Renal cortical epithelial cell (primary cell): Measurements from ENCODE around the gene CUL1. TPM values are rescaled to one million over a fixed set of nuclear protein-coding genes. Genes with fewer than 3 reads are reported as not detected.

Experiments used
- DNase-seq: peaks from one replicate; pipeline ENCODE4 v3.0.0-alpha.2; 2011; ENCODE audit warnings: low read depth
- total RNA-seq: library from RNA; depleted of rRNA; stranded (reverse); fragments of >200 nt; gene quantifications from 2 replicates; pipeline ENCODE4 v1.2.3, GENCODE V29; 2014

CUL1 gene
- total RNA-seq: 39.2 and 69.2 TPM in 2 replicates

DNA sequence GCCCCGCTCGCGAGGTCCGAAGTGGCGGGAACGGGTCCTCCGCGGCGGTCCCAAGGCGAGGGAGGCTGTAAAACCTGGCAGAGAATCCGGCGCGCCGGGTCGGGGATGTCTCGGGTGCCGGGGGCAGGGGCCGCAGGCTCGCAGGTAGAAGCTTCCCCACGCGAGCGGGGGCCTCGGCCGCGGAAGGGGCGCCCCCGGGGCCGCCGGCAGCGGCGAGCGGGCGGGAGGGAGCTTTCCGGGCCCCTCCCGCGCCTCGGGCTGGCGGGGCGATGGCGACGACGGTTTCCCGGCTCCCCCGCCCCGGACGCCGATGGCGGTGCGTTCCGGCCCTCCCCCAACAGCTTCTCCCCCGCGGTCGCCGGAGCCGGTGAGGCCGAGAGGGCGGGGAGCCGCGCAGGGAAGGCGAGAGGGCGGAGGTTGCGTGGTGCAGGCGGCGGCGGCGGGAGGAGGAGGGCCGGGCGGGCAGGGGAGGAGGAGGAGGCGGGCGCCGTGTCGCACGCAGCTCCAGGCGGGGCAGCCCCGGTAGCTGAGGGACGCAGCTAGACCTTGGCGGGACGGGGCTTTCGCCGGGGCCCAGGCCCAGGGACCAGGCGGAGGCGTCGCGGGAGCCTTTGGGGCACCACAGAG lies at the start of gene CUL1:
Gene CUL1 (plus strand): TSS at position 507 of the 627 bp plus-strand sequence. CDS start 31,220 bp downstream, outside the sequence.
- DNase-seq: peak; percentile 29

DNA sequence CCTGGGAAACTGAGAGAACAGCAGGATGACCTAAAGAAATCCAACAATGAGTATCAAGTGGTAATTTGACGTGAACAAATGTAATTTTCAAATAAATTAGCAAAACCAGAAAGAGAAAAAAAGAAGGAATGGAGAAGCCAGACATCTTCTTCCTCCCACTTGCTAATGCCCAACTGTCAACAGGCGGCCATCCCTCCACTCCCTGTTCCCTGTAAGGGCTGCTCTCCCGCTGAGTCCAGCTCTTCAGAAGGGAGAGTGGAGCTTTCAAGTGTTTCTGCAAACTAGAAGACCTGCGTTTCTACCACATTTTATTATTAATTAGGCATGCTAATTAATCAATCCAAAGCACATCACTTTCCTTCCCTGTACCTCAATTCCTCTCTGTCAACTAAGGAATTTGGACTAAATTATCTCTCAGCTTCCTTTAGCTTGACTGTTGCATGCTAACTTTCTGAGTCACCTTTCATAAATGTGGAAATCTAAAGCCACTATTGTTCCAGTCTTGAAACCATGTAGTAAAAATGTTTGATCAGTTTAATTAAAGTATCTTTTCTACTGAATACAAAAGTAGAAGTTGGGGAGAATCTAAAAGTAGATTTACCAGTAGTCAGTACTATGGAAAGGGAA lies 48.4 kb upstream of the CUL1 start:
- peak; percentile 78 for DNase-seq

DNA sequence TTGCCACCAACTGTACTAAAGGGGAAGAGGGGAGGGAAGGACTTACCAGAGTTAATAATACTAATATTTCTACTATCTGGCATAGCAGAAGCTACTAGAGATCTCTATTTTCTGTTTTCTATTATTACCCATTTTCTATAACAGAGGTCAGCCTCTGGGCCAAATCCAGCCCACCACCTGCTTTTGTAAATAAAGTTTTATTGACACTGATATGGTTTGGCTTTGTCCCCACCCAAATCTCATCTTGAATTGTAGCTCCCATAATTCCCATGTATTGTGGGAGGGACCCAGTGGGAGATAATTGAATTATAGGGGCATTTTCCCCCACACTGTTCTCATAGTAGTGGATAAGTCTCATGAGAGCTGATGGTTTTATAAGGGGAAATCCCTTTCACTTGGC lies 45.9 kb upstream of the CUL1 start:
- no peak for DNase-seq

DNA sequence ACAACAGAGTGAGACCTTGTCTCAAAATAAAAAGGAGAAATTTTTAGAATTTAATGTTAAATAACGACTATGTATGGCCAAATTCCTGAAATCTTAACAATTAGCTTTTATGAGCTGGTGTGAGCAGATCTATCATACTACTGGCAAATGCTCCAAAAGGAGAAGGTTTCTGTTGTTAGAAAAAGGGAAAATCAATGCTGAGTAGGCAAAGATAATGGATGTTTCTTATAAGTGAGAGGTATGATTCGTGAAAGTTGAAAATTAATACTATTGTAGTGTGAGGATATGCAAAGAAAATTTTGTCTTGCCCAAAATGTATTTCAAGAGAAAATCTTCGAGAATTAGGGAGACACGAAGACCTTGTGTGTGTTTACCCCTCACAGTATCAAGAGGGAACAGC lies 40.8 kb upstream of the CUL1 start:
- no peak for DNase-seq

DNA sequence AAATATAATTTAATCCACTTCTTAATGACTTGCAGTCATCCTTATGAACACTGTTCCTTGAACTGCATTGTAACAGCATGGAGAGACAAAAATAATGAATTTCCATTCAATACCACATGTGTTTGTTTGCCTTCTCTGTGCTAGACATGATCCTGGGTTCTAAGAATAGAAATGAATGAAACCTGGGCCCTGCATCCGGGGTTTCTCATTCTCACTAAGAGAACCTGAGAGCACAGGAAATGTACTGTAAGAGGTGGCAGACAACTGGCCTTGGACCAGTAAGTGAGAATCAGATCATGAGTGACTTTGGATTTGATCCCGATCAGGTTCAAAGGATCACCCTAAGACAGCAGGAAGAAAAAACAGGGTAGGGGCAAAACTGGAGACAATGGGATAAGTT lies 37.2 kb upstream of the CUL1 start:
- no peak for DNase-seq

DNA sequence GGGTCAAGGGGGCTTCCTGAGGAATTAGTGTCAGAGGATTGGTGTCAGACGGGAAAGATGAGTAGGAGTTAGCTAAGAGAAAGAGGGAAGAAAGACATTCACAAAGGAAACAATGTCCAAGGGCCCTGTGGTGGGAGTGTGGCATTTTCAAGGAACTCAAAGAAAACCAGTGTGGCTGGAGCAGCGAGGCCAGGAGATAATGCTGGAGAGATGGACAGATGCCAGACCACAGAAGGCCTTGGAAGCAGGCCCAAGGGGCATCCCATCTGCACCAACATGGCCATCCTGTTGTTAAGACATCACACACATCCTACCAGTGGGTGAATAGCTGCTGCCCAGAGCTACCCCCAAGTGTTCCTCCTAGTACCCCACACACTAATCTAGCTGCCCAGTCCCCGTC lies 36.1 kb upstream of the CUL1 start:
- DNase-seq: peak; percentile 24

DNA sequence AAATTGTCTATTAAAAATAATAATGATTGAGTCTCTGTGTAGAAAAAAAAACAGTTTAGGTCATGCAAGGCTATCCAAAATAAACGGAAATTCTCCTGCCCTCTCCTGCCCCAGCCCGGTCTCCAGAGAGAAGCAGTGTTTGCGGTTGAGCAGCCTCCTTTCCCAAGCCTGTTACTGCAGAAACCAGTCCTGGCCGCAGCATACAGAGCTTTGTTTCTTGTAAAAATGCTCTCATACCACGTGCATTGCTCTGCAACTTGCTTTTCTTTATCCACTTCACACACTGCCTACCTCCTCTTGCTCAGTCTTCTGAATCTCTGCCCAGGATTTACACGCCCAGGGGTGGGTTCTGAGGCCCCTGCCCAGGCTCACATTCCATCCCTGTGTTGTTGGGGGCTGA lies 34.4 kb upstream of the CUL1 start:
- peak; percentile 3 for DNase-seq

DNA sequence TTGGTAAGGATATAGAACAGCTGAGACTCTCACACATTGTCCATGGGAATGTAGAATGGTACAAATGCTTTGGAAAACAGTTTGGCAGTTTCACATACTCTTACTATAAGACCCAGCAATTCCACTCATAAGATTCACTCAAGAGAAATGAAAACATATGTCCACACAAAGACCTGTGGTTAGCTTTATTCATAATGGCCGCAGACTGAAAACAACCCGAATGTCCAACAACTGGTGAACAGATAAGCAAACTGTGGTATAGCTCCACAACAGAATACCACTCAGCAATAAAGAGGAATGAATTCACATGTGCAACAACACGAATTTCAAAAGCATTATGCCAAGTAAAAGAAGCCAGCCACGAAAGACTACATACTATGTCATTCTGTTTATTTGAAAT lies 33.5 kb upstream of the CUL1 start:
- DNase-seq: no peak

DNA sequence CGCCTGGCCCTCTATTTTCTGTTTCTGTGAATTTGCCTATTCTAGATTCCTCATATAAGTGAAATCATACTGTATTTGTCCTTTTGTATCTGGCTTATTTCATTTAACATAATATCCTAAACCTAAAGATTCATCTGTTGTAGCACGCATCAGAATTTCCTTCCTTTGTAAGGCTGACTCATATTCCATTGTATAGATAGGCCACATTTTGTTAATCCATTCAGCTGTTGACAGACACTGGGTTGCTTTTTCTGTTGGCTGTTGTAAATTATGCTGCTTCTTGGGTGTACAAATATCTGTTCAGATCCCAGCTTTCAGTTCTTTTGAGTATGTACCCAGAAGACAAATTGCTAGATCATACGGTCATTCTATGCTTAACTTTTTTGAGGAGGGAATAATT lies 28.8 kb upstream of the CUL1 start:
- DNase-seq: no peak

DNA sequence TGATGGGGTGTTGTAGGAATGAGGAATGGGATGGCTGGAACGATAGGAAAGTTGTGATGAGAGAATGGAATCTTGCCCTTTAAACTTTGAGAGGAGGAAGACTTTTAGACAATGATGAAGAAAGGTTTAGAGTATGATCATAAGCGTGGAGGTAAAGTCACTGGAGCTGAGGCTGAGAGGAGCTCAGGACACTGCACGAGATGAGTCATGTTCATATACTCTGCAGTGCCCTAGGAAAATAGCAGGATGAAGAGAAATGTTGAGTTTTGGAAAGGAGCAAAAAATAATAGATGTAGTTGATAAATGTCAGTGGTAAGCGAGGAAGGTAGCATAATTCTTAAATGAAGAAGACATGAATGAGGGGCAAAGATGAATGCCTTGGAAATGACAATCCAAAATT lies 28.3 kb upstream of the CUL1 start:
- no peak for DNase-seq

DNA sequence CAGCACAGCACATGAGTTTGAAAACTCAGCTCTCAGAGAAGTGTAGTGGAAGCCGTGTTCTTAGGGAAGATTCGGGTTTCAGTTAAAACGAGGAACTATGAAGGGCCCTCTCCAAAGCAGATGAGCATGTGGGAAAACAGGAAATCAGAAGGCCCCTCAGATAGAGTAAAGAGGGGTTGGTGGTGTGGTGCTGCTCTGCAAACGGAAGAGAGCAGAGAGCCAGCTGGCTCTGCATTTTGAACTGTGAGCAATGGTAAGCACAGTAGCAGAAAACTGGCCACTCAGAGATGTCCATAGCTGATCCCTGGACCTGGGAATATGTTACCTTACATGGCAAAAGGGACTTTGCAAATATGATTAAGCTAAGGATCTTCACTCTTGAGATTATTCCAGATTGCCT lies 27.9 kb upstream of the CUL1 start:
- DNase-seq: no peak

DNA sequence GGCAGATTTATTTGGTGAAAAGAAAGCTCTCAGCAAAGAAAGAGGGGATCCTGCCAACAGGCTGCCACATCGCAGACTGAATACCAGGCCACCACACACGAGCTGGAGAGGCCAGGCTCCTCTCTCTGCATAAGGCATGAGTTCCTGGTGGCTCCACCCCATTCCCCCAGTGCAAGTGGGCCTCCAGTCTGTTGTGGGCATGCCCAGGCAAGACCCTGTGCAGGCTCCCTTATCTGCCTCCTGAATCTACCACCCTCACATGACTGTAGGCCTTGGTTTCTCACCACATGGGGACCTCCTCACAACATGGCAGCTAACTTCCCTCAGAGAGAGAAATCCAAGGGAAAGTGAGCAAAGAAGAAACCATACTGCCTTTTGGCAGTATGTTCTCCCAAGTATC lies 26.7 kb upstream of the CUL1 start:
- DNase-seq: no peak

DNA sequence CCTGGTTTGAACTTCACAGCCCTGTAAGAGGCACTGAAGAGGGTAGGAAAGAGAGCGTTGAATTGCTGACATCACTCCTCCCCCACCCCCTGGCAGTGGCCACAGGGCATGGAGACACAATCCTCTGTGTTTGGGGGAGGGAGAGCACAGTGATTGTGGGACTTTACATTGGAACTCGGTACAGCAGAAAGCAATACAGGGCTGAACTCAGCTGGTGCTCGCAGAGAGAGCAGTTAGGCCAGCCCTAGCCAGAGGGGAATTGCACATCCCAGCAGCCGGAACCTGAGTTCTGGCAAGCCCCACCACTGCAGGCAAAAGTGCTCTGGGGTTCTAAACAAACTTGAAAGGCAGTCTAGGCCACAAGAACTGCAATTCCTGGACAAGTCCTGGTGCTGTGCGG lies 24.0 kb upstream of the CUL1 start:
- DNase-seq: no peak

DNA sequence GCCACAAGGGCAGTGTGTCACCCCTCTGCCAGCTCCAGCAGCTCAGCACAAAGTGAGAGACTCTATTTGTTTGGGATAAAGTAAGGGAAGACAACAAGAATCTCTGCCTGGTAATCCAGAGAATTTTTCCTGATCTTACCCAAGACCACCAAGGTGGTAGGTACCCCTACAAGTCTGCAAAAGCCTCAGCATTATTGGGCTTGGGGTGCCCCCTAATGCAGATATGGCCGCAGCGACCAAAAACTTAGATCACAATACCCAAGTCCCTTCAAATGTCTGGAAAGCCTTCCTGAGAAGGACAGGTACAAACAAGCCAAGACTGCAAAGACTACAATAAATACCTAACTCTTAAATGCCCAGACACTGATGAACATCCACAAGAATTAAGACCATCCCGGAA lies 22.4 kb upstream of the CUL1 start:
- no peak for DNase-seq

DNA sequence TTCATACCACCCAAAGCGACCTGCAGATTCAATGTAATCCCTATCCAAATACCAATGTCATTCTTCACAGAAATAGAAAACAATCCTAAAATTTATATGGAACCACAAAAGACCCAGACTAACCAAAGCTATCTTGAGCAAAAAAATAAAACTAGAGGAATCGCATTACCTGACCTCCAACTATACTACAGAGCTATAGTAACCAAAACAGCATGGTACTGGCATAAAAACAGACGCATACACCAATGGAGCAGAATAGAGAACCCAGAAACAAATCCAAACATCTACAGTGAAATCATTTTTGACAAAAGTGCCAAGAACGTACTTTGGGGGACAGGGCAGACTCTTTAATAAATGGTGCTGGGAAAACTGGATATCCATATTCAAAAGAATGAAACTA lies 16.9 kb upstream of the CUL1 start:
- DNase-seq: no peak

DNA sequence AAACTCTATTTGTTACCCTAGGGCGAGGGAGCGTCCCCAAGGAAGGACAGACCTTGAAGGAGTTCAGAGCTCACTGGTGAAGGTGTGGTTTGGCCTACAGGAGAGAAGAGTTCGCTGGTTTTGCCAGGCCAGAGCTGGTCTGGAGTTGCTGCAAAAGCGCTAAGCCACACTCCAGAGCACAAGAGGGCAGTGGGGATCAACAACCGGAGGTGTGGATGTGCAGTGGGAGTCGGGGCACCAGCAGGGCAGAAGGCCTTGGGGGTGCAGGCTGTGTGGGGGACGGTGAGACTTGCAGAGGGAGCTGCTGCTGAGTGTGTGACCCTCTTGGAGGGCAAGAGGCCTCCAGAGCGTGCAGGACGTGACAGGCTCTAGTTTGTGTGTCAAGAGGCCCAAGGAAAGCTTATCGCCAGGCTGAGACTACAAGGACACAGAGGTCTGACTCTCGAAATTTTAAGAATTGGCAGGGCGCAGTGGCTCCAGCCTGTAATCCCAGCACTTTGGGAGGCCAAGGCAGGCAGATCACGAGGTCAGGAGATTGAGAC lies 14.3 kb upstream of the CUL1 start:
- DNase-seq: no peak

DNA sequence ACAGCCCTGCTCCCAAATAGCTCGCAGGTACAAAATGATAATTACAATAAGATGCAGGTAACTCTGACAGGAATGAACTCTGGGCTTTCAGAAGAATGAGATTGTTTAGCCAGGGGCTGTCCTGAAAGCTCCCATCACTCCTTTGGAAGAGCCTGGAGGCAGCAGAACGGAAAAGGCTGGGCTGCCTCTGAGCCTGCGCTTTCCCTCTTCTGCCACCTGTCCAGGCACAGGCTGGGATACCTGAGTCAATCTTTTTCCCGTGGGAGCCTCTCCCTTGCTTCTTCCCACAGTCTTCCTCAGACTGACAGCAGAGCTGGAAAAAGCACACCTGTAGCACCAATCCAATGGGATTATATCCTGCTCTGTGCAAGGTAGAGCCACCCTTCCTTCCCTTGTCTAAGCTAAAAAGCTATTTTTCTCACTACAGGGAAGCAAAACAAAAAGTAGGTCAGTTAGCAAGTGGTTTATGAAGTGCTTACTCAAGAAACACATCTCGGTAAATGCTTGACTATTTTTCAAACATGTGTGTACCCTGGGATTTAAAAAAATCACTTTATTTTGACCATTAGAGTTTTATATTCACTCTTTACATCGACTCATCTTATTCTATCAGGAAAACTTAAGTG lies 12.3 kb upstream of the CUL1 start:
- no peak for DNase-seq

DNA sequence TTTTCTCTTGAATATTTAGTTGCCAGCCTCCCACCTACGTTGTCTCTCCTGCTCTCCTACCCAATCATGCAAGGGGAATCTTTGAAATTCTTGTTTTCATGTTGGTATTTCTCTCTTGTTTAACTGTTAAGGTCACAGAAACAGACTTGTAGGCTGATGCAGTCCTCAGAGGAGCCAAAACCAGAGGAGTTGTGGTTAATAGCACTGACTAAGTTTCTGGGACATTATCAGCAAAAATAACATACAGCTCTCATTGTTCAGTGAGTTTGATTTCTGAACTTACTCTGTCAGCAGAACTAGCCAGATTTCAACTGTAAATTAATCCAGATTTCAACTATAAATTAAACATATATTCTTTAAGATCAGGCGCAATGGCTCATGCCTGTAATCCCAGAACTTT lies 11.1 kb upstream of the CUL1 start:
- no peak for DNase-seq

DNA sequence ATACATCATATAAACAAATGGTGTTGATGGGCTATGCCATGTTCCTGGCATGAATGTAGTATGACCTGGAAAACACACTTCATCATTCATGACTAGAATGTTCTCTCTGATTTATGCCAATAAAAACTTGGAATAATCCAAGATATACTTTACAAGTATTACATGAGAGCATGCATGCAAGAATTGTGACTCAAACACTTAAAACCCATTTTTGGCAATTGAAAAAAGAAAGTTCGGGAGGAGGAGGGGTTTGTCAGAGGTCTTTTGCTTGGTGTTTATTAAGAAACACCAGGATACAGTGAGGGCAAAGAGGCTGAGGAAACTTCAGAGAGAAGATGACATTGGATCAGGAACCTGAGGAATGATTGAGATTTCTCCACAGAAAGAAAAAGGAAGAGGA lies 10.2 kb upstream of the CUL1 start:
- no peak for DNase-seq

DNA sequence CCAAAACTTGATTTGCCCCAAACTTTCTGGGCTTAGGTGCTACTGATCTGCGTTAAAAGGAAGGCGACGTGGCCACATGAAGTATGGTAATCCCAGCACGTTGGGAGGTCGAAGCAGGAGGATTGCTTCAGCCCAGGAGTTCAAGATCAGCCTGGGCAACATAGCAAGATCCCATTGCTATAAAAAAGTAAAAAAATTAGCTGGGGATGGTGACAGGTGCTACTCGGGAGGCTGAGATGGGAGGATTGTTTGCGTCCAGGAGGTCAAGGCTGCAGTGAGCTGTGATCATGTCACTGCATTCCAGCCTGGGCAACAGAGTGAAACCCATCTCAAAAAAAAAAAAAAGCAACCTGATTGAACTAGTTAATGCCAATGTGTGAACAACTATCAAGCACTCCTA lies 5.1 kb upstream of the CUL1 start:
- no peak for DNase-seq

DNA sequence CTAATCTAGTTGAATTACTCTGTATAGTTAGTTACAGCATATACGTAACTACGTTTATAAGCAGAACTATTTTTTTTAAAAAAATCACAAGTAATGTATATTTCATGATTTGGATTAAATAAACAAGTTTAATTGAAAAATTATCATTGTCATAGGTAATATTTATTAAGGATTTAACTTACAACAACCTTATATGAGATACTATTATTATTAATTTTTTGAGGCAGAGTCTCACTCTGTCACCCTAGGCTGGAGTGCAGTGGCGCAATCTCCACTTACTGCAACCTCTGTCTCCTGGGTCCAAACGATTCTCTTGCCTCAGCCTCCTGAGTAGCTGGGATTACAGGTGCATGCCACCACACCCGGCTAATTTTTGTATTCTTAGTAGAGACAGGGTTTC lies 4.1 kb upstream of the CUL1 start:
- DNase-seq: no peak

DNA sequence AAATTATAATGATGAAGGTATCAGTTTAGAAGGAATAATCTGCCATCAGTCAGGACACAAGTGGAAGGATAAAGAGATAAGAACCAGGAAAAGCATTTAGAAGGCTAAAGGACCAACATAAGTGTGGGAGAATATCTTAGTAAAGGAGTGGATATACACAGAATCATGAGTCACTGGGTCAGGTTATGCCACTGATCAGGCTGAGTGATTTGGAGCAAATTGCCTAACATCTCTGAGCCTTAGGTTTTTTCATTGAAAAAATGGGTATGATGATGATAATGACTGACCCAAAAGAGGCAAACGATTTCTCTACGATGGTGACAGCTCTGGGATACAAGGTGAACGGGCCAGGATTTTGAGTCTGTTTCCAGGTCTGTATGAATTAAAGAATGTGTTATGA lies 2.8 kb upstream of the CUL1 start:
- peak; percentile 11 for DNase-seq

DNA sequence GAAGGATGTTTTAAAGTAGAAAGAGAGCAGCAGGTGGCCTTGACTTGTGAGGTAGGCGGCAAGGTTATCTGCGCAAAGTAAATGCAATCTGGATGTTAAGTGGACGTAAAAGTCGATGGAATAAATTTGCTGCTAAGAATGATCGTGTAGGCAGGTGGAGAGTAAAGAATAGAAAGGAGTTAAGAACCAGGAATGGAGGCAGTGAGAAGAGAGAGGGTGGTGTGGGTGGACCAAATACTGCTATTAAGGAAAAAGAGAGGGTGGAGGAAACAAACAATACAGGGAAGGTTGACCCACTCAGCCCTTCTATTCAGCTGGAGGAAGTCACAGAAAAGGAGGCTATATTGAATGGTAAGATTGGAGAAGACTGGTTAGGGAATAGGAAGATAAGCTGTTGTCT lies 1.9 kb upstream of the CUL1 start:
- no peak for DNase-seq
